ENCODE results near the gene GRIK2. TPM values are rescaled to one million over a fixed set of nuclear protein-coding genes. Genes with fewer than 3 reads are reported as not detected.

The GRIK2 gene
- total and polyA plus RNA-seq, 2 of the 4 experiments (the other 2 are of a cell fraction), result 8.2 to 15.2 TPM

DNA sequence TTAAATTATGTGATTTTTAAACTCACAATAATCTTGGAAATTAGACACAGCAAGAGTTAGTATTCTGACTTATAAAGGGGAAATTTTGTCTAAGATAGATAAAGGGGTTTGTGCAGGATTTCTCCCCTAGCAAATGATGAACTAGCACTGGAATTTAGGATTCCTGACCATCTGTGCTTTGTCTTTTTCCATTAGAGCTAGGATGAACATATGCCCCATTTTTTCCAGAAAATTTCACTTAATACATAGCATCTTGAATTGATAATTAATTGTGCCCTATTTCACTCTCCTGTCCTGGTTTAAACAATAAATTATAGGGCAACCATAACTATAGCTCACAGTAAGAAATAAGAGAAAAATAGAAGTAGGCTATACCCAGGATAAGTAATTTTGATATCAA, 601.0 kb downstream of the GRIK2 start:
- no peak overlapping the region for H3K4me2 ChIP-seq (ENCODE audit: low read depth, low read length)
- H3K9ac ChIP-seq (ENCODE audit: low read depth, low read length), result no peak overlapping the region
- no peak overlapping the region for H3K4me3 ChIP-seq (ENCODE audit: insufficient read depth, low read depth, low read length)
- no peak overlapping the region for H3K4ac ChIP-seq (ENCODE audit: low read depth, low read length)
- H3K18ac ChIP-seq (ENCODE audit: low read depth, low read length), result no peak overlapping the region
- H4K91ac ChIP-seq (ENCODE audit: insufficient read depth, low read depth, low read length), result no peak overlapping the region
- H3K36me3 ChIP-seq (ENCODE audit: control insufficient read depth, insufficient read depth, low read length), result no peaks in the 10 kb centered on the region
- TF ChIP-seq MXI1 (IDR thresholded peaks at IDR 0.05; ENCODE audit: borderline replicate concordance, low read depth, low read length) (no peak), POLR2A (IDR thresholded peaks at IDR 0.05; ENCODE audit: low read depth, low read length) (no peak), NFE2L2 (IDR thresholded peaks at IDR 0.05; ENCODE audit: low read depth, low read length) (no peak), SMC3 (IDR thresholded peaks at IDR 0.05; ENCODE audit: low read depth, low read length) (no peak), RCOR1 (IDR thresholded peaks at IDR 0.05; ENCODE audit: insufficient replicate concordance, low read length) (no peak), RAD21 (IDR thresholded peaks at IDR 0.05; ENCODE audit: low read length) (no peak), CEBPB (IDR thresholded peaks at IDR 0.05; ENCODE audit: low read depth, low read length) (no peak), MAFK (IDR thresholded peaks at IDR 0.05; ENCODE audit: low read depth, low read length) (no peak), CHD1 (IDR thresholded peaks at IDR 0.05; ENCODE audit: low read depth, low read length) (no peak), RFX5 (IDR thresholded peaks at IDR 0.05; ENCODE audit: low read depth, low read length) (no peak), MAZ (IDR thresholded peaks at IDR 0.05; ENCODE audit: borderline replicate concordance, low read depth, low read length) (no peak)
- TF ChIP-seq, protein P1, sequence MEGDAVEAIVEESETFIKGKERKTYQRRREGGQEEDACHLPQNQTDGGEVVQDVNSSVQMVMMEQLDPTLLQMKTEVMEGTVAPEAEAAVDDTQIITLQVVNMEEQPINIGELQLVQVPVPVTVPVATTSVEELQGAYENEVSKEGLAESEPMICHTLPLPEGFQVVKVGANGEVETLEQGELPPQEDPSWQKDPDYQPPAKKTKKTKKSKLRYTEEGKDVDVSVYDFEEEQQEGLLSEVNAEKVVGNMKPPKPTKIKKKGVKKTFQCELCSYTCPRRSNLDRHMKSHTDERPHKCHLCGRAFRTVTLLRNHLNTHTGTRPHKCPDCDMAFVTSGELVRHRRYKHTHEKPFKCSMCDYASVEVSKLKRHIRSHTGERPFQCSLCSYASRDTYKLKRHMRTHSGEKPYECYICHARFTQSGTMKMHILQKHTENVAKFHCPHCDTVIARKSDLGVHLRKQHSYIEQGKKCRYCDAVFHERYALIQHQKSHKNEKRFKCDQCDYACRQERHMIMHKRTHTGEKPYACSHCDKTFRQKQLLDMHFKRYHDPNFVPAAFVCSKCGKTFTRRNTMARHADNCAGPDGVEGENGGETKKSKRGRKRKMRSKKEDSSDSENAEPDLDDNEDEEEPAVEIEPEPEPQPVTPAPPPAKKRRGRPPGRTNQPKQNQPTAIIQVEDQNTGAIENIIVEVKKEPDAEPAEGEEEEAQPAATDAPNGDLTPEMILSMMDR (conservative IDR thresholded peaks at IDR 0.05; ENCODE audit: low read depth, low read length), result no peak
- TF ChIP-seq, protein P2, sequence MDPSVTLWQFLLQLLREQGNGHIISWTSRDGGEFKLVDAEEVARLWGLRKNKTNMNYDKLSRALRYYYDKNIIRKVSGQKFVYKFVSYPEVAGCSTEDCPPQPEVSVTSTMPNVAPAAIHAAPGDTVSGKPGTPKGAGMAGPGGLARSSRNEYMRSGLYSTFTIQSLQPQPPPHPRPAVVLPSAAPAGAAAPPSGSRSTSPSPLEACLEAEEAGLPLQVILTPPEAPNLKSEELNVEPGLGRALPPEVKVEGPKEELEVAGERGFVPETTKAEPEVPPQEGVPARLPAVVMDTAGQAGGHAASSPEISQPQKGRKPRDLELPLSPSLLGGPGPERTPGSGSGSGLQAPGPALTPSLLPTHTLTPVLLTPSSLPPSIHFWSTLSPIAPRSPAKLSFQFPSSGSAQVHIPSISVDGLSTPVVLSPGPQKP (IDR thresholded peaks at IDR 0.05; ENCODE audit: borderline replicate concordance, low read depth, low read length), result no peak
- dilution Hi-C loops (cut with HindIII; ENCODE audit: low sequenced_read_pairs, unreplicated experiment), result no loop called here
- H3K27me3 ChIP-seq (ENCODE audit: control insufficient read depth, insufficient read depth, low read length), result no peaks in the 10 kb centered on the region
- no peak overlapping the region for H2AK5ac ChIP-seq (ENCODE audit: low read depth, low read length)
- no peak overlapping the region for H2AK9ac ChIP-seq (replicated peaks; ENCODE audit: low read depth, low read length, poor library complexity)
- in situ Hi-C loops (cut with MboI; ENCODE audit: low sequenced_read_pairs), result no loop called here
- no peaks in the 10 kb centered on the region for H3K9me1 ChIP-seq (ENCODE audit: insufficient read depth, low read length)
- no peak overlapping the region for H2BK15ac ChIP-seq (ENCODE audit: low read depth, low read length)
- CTCF ChIA-PET, result no interaction called here
- H3K56ac ChIP-seq (ENCODE audit: extremely low read depth, insufficient read depth, low read length), result no peak overlapping the region
- no peaks in the 10 kb centered on the region; the same call in 1 of the 2 replicates for H3K4me1 ChIP-seq (ENCODE audit: control insufficient read depth, insufficient read depth, low read length)
- H3K79me1 ChIP-seq (ENCODE audit: low read depth in 1 of 2, low read length in 2 of 2), result no peaks in the 10 kb centered on the region
- POLR2A ChIA-PET (ENCODE audit: unreplicated experiment), result no interaction called here
- ATAC-seq (ENCODE audit: low read depth), result no peak
- no peaks in the 10 kb centered on the region for H3K9me3 ChIP-seq (ENCODE audit: control insufficient read depth, insufficient read depth, low read length)
- no peak overlapping the region for H2BK5ac ChIP-seq (ENCODE audit: low read depth, low read length, poor library complexity, severe bottlenecking)
- intact Hi-C loops (cut with micrococcal nuclease), result no loop called here
- no peak overlapping the region for H3K14ac ChIP-seq (replicated peaks; ENCODE audit: low read depth, low read length)
- no TSS peak for BruUV-seq (replicated peaks)
- no peak overlapping the region for H2BK20ac ChIP-seq (ENCODE audit: low read depth, low read length)
- no peak overlapping the region for H4K5ac ChIP-seq (ENCODE audit: low read depth, low read length)
- H3K23ac ChIP-seq (ENCODE audit: low read depth, low read length), result no peak overlapping the region
- no peak overlapping the region for H2BK120ac ChIP-seq (ENCODE audit: low read depth, low read length)
- no peaks in the 10 kb centered on the region for H4K20me1 ChIP-seq (ENCODE audit: insufficient read depth, low read length)
- no peak overlapping the region for H2AFZ ChIP-seq (replicated peaks; ENCODE audit: low read length, poor library complexity)
- H4K8ac ChIP-seq (ENCODE audit: low read depth in 2 of 2, low read length in 2 of 2), result no peak overlapping the region
- DNase-seq, result no peak
- no peak overlapping the region for H3K27ac ChIP-seq (ENCODE audit: insufficient read depth, low read length)

All from IMR-90 (cell line).